Measurements from ENCODE around the gene CLDN5.

DNA sequence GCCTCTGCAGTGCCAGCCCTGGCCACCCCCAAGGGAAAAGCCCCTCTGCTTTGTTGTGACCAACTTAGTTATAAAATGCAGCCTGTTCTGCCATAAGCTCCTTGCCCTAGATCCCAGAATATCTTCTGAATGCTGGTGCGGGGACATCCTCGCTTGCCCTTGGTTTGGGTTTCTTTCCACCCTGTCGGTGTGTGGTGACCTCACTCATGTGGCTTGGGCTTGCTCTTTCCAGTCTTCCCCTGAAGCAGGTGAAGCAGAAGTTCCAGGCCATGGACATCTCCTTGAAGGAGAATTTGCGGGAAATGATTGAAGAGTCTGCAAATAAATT lies 16.7 kb downstream of the CLDN5 start:
- TF ChIP-seq NFRKB (IDR thresholded peaks at IDR 0.05) (no peak), FOXK2 (IDR thresholded peaks at IDR 0.05) (no peak), ELF4 (IDR thresholded peaks at IDR 0.05) (no peak), BHLHE40 (IDR thresholded peaks at IDR 0.05; ENCODE audit: borderline replicate concordance) (no peak), SUZ12 (IDR thresholded peaks at IDR 0.05) (no peak), SP1 (IDR thresholded peaks at IDR 0.05) (no peak), TARDBP (IDR thresholded peaks at IDR 0.05) (no peak), FOXA1 (IDR thresholded peaks at IDR 0.05) (no peak), CTBP1 (IDR thresholded peaks at IDR 0.05; ENCODE audit: borderline replicate concordance) (no peak), FOXM1 (IDR thresholded peaks at IDR 0.05; ENCODE audit: borderline replicate concordance) (no peak), HDGF (IDR thresholded peaks at IDR 0.05; ENCODE audit: borderline replicate concordance) (no peak), ZNF384 (IDR thresholded peaks at IDR 0.05) (no peak), LEF1 (IDR thresholded peaks at IDR 0.05; ENCODE audit: borderline replicate concordance) (no peak)
- TF ChIP-seq, protein P1, sequence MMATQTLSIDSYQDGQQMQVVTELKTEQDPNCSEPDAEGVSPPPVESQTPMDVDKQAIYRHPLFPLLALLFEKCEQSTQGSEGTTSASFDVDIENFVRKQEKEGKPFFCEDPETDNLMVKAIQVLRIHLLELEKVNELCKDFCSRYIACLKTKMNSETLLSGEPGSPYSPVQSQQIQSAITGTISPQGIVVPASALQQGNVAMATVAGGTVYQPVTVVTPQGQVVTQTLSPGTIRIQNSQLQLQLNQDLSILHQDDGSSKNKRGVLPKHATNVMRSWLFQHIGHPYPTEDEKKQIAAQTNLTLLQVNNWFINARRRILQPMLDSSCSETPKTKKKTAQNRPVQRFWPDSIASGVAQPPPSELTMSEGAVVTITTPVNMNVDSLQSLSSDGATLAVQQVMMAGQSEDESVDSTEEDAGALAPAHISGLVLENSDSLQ (IDR thresholded peaks at IDR 0.05), result no peak

Measured in HEK293T (cell line).